ENCODE data around the gene SYT8. TPM values are rescaled to one million over a fixed set of nuclear protein-coding genes. Genes with fewer than 3 reads are reported as not detected.
"Not testable (repeated sequence)": the region's sequence is repeated elsewhere in the genome, so short reads cannot be mapped to it uniquely, and the experiment has no call there.

SYT8 gene
- total RNA-seq, 2 experiments from 2014 or later, result not detected

- H3K4me1 Mint-ChIP-seq (ENCODE audit: low read depth), result peaks cover 5% of the 10 kb centered on the region
- ChIA-PET POLR2A (no interaction called here), CTCF (interaction anchor here (1.0 to 1.7 kb wide), 2 partner anchors 29 to 272 kb away, joined by 3 to 5 read pairs; no protein-coding TSS in a partner anchor)
- H3K4me3 Mint-ChIP-seq, result no peak overlapping the region
- no peaks in the 10 kb centered on the region for H3K27me3 Mint-ChIP-seq
- intact Hi-C loops (cut with micrococcal nuclease), result no loop called here
- H3K36me3 Mint-ChIP-seq, result no peaks in the 10 kb centered on the region
- DNase-seq, result no peak
- no peaks in the 10 kb centered on the region for H3K9me3 Mint-ChIP-seq
- H3K27ac Mint-ChIP-seq, result no peak overlapping the region
Measured at GRCh38 chr11:1879342-1879940, 44.7 kb downstream of the SYT8 start.

- ChIA-PET POLR2A (no interaction called here), CTCF (interaction anchor here (1.7 kb wide), 1 partner anchor 271 kb away, joined by 5 read pairs; no protein-coding TSS in a partner anchor)
- Mint-ChIP-seq H3K4me3 (no peak overlapping the region), H3K36me3 (no peaks in the 10 kb centered on the region), H3K27ac (no peak overlapping the region), H3K4me1 (ENCODE audit: low read depth) (peaks cover 5% of the 10 kb centered on the region), H3K9me3 (no peaks in the 10 kb centered on the region), H3K27me3 (no peaks in the 10 kb centered on the region)
- DNase-seq, result no peak
- intact Hi-C loops (cut with micrococcal nuclease), result loop anchor here (5.0 kb wide), 1 partner anchor 37 kb away; the partner anchor contains the start of gene TNNT3
Measured at GRCh38 chr11:1879941-1880720, 45.3 kb downstream of the SYT8 start.

GRCh38 chr11:1880746-1881441 lies 46.1 kb downstream of the SYT8 start:
- Mint-ChIP-seq H3K27me3 (no peaks in the 10 kb centered on the region), H3K27ac (no peak overlapping the region), H3K9me3 (no peaks in the 10 kb centered on the region), H3K4me1 (ENCODE audit: low read depth) (peaks cover 2% of the 10 kb centered on the region), H3K36me3 (no peaks in the 10 kb centered on the region), H3K4me3 (no peak overlapping the region)
- no peak for DNase-seq
- CTCF ChIA-PET, result interaction anchor here (0.5 to 3.4 kb wide), 3 partner anchors 31 to 272 kb away, joined by 3 to 78 read pairs (median 19); no protein-coding TSS in a partner anchor
- POLR2A ChIA-PET, result no interaction called here
- intact Hi-C loops (cut with micrococcal nuclease), result loop anchor here (5.0 kb wide), 1 partner anchor 36 kb away; the partner anchor contains the start of gene TNNT3

GRCh38 chr11:1881442-1882264 lies 46.9 kb downstream of the SYT8 start:
- Mint-ChIP-seq H3K27ac (no peak overlapping the region), H3K36me3 (no peaks in the 10 kb centered on the region), H3K4me3 (no peak overlapping the region), H3K9me3 (no peaks in the 10 kb centered on the region), H3K27me3 (no peaks in the 10 kb centered on the region), H3K4me1 (ENCODE audit: low read depth) (no peaks in the 10 kb centered on the region)
- DNase-seq, result no peak
- ChIA-PET CTCF (interaction anchor here (0.5 to 3.4 kb wide), 48 partner anchors 10 to 563 kb away, joined by 3 to 78 read pairs (median 5); partner anchors contain the start of genes H19, LSP1, PRR33 and TNNI2), POLR2A (interaction anchor here (0.7 to 1.0 kb wide), 2 partner anchors 26 to 28 kb away, joined by 3 read pairs; partner anchors contain the start of gene LSP1)
- intact Hi-C loops (cut with micrococcal nuclease), result loop anchor here (1.0 to 5.0 kb wide), 2 partner anchors 36 to 271 kb away; partner anchors contain the start of gene TNNT3

DNA sequence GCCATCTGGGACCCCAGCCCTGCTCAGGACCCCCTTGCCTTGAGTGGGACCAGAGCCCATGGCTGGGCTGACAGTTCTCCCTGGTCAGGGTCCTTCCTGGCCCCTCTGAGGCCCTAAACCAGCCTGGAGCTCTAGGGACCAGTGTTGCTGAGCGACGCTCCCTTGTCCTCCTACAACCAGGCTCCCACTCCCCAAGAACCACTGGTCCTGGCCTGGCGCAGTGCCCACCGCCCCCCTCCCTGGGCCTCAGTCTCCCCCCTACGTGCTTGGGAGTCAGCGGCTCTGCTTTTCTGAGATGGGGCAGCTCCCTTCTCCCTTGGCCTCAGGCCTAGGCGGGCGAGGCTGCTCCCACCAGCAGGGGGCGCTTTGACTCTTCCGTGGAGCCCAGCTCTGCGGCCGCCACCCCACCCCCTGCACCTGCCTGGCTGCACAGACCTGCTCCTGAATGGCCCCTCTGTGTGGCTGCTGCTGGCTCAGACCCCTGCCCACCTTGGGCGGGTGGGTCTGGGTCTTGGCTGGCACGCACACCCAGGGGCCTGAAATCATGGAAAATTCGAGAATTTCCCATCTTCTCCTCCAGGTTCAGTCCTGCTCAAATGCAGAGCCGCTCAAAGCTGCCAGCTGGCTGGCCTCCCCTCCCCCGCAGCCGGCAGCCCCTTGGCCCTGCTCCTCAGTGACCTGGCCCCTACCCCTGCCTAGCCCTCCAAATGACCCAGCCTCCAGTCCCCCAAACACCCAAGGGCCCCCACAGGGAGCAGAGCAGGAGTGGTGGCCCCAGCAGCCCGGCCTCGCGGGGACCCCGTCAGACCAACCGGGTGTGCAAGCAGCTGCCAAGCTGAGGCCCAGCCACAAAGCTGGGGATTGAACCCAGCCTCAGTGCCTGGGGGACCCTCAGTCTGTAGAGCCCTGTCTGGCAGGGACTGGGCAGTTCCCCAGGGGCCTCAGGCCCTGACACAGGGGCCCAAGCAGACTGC lies 47.8 kb downstream of the SYT8 start:
- Mint-ChIP-seq H3K27me3 (no peaks in the 10 kb centered on the region), H3K4me1 (ENCODE audit: low read depth) (no peaks in the 10 kb centered on the region), H3K27ac (no peak overlapping the region), H3K9me3 (no peaks in the 10 kb centered on the region), H3K4me3 (no peak overlapping the region), H3K36me3 (no peaks in the 10 kb centered on the region)
- DNase-seq, result peak; percentile 82
- POLR2A ChIA-PET, result interaction anchor here (0.7 to 1.0 kb wide), 2 partner anchors 27 to 29 kb away, joined by 3 read pairs; partner anchors contain the start of gene LSP1
- CTCF ChIA-PET, result interaction anchor here (0.6 to 3.4 kb wide), 49 partner anchors 9 to 563 kb away, joined by 3 to 78 read pairs (median 5); partner anchors contain the start of genes H19, LSP1, PRR33 and TNNI2
- intact Hi-C loops (cut with micrococcal nuclease), result loop anchor here (1.0 to 5.0 kb wide), 2 partner anchors 35 to 270 kb away; partner anchors contain the start of gene TNNT3

- ChIA-PET POLR2A (no interaction called here), CTCF (interaction anchor here (0.6 to 3.4 kb wide), 20 partner anchors 11 to 269 kb away, joined by 3 to 78 read pairs (median 12); partner anchors contain the start of genes LSP1 and TNNT3)
- DNase-seq, result no peak
- intact Hi-C loops (cut with micrococcal nuclease), result loop anchor here (5.0 kb wide), 1 partner anchor 34 kb away; the partner anchor contains the start of gene TNNT3
- Mint-ChIP-seq H3K9me3 (no peaks in the 10 kb centered on the region), H3K27ac (no peak overlapping the region), H3K4me3 (no peak overlapping the region), H3K36me3 (peaks cover 2% of the 10 kb centered on the region), H3K27me3 (no peaks in the 10 kb centered on the region), H3K4me1 (ENCODE audit: low read depth) (peaks cover 6% of the 10 kb centered on the region)
Measured at GRCh38 chr11:1883346-1884302, 48.8 kb downstream of the SYT8 start.

GRCh38 chr11:1884303-1884700 lies 49.5 kb downstream of the SYT8 start:
- no peak overlapping the region for H3K27ac Mint-ChIP-seq
- peaks cover 11% of the 10 kb centered on the region for H3K4me1 Mint-ChIP-seq (ENCODE audit: low read depth)
- no peaks in the 10 kb centered on the region for H3K27me3 Mint-ChIP-seq
- DNase-seq, result no peak
- no peak overlapping the region for H3K4me3 Mint-ChIP-seq
- intact Hi-C loops (cut with micrococcal nuclease), result loop anchor here (5.0 kb wide), 1 partner anchor 33 kb away; the partner anchor contains the start of gene TNNT3
- ChIA-PET POLR2A (no interaction called here), CTCF (interaction anchor here (2.6 to 3.4 kb wide), 2 partner anchors 37 to 268 kb away, joined by 22 to 78 read pairs; partner anchors contain the start of gene TNNT3)
- peaks cover 7% of the 10 kb centered on the region for H3K36me3 Mint-ChIP-seq
- no peaks in the 10 kb centered on the region for H3K9me3 Mint-ChIP-seq

DNA sequence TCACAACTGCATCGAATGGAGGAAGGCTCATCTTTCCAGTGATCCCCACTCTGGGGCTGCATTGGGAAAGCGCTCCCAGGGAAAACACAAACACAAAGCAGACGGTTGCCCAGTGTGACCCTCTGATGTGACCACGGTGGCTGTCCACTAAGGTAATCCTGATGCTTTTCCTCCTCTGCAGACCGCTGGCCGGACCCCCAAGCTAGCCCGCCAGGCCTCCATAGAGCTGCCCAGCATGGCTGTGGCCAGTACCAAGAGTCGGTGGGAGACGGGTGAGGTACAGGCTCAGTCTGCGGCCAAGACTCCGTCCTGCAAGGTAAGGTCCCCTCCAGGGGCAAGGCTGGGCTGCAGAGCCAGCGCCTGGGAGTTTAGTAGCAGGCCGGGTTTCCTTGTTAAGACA lies 51.8 kb downstream of the SYT8 start:
- H3K36me3 Mint-ChIP-seq; H3K4me3 Mint-ChIP-seq; DNase-seq; CTCF ChIA-PET; POLR2A ChIA-PET; H3K27me3 Mint-ChIP-seq; intact Hi-C loops (cut with micrococcal nuclease); H3K27ac Mint-ChIP-seq; H3K9me3 Mint-ChIP-seq: not testable (repeated sequence)
- H3K4me1 Mint-ChIP-seq (ENCODE audit: low read depth), result peaks cover 12% of the 10 kb centered on the region
